HG02938 (cell line): ENCODE measurements around the gene MRPL49.
A peak's percentile ranks its signal among the peaks of the same experiment; 100 is the strongest.
"Not testable (repeated sequence)": the region's sequence is repeated elsewhere in the genome, so short reads cannot be mapped to it uniquely, and the experiment has no call there.

ENCODE experiments used
- ATAC-seq: cut with Tn5 transposase; IDR thresholded peaks from one replicate; pipeline ENCODE4 v1.9.1; 2021; ENCODE audit warnings: mild to moderate bottlenecking, moderate library complexity; ENCODE audit not compliant: unreplicated experiment

MRPL49 gene

GRCh38 chr11:65117206-65118096 is 4.7 kb upstream of the MRPL49 start, which contains the start of gene ZNHIT2:
TSS of gene ZNHIT2 (minus strand) at chr11:65117701. CDS start at chr11:65117653, 48 bp downstream.
- peak; percentile 53 for ATAC-seq

GRCh38 chr11:65118097-65118837 is 3.9 kb upstream of the MRPL49 start:
- no peak for ATAC-seq

- ATAC-seq: not testable (repeated sequence)
Observed at GRCh38 chr11:65118891-65119669, 3.0 kb upstream of the MRPL49 start.

GRCh38 chr11:65119670-65119995 is 2.5 kb upstream of the MRPL49 start:
- no peak for ATAC-seq

GRCh38 chr11:65120831-65121230 is 1.3 kb upstream of the MRPL49 start:
- no peak for ATAC-seq

- ATAC-seq: no peak
Observed at GRCh38 chr11:65121447-65121864, 665 bp upstream of the MRPL49 start.

- no peak for ATAC-seq
Observed at GRCh38 chr11:65124480-65125196, 2.5 kb downstream of the MRPL49 start.

GRCh38 chr11:65125197-65126056 is 3.3 kb downstream of the MRPL49 start:
- no peak for ATAC-seq

GRCh38 chr11:65126624-65127274 is 4.6 kb downstream of the MRPL49 start:
- no peak for ATAC-seq

GRCh38 chr11:65127473-65128181 is 5.5 kb downstream of the MRPL49 start:
- ATAC-seq: no peak

GRCh38 chr11:65128182-65129145 is 6.3 kb downstream of the MRPL49 start:
- no peak for ATAC-seq

GRCh38 chr11:65129649-65130441 is 7.7 kb downstream of the MRPL49 start:
- no peak for ATAC-seq

GRCh38 chr11:65130631-65131416 is 8.7 kb downstream of the MRPL49 start:
- ATAC-seq: no peak

- ATAC-seq: no peak
Observed at GRCh38 chr11:65131417-65131776, 9.3 kb downstream of the MRPL49 start.

- ATAC-seq: no peak
Observed at GRCh38 chr11:65131895-65132237, 9.7 kb downstream of the MRPL49 start.
